Mesodermal cell (in vitro differentiated cells): Measurements from ENCODE around the gene EP400.
"Not testable (repeated sequence)": the region's sequence is repeated elsewhere in the genome, so short reads cannot be mapped to it uniquely, and the experiment has no call there.

Experiments
- H3K27ac ChIP-seq: 2 replicates; pipeline ENCODE4 v1.7.0; 2013; ENCODE audit warnings: mild to moderate bottlenecking, low read depth, low read length, moderate library complexity; ENCODE audit not compliant: severe bottlenecking
- H3K36me3 ChIP-seq: 2 replicates; pipeline ENCODE4 v1.7.1; 2013; ENCODE audit warnings: mild to moderate bottlenecking, low read length, moderate library complexity; ENCODE audit not compliant: control insufficient read depth, insufficient read depth
- H3K4me1 ChIP-seq: one replicate; pipeline ENCODE4 v1.7.1; 2013; ENCODE audit warnings: mild to moderate bottlenecking, low read length; ENCODE audit not compliant: insufficient read depth, control insufficient read depth, poor library complexity, severe bottlenecking
- H3K4me3 ChIP-seq: 2 replicates; pipeline ENCODE4 v1.7.0; 2013; ENCODE audit warnings: low read length, control low read depth, mild to moderate bottlenecking; ENCODE audit not compliant: insufficient read depth, poor library complexity, severe bottlenecking; ENCODE audit errors: extremely low read depth
- H3K9me3 ChIP-seq: 2 replicates; pipeline ENCODE4 v1.7.1; 2013; ENCODE audit warnings: mild to moderate bottlenecking, low read length, moderate library complexity; ENCODE audit not compliant: control insufficient read depth
- WGBS, 2 experiments: methylation state at CpG; one replicate each; pipeline ENCODE4 v1.1.5; 2013; ENCODE audit warnings: missing lambda C conversion rate in 2 of 2; ENCODE audit not compliant: insufficient coverage in 2 of 2; 5-methylcytosine and 5-hydroxymethylcytosine counted together

Gene EP400

DNA sequence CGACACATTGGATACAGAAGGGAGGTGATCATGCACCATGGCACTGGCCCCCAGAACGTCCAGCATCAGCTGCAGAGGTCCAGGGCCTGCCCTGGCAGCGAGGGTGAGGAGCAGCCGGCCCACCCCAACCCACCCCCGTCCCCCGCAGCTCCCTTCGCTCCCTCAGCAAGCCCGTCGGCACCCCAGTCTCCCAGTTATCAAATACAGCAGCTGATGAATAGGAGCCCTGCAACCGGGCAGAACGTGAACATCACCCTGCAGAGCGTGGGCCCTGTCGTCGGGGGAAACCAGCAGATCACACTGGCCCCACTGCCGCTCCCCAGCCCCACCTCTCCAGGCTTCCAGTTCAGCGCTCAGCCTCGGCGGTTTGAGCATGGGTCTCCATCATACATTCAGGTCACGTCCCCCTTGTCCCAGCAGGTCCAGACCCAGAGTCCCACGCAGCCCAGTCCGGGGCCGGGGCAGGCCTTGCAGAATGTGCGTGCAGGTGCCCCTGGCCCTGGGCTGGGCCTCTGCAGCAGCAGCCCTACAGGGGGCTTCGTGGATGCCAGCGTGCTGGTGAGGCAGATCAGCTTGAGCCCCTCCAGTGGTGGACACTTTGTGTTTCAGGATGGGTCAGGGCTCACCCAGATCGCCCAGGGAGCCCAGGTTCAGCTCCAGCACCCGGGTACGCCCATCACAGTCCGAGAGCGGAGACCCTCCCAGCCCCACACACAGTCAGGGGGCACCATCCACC is 11.0 kb downstream of the EP400 start:
- H3K27ac ChIP-seq = not testable (repeated sequence)

DNA sequence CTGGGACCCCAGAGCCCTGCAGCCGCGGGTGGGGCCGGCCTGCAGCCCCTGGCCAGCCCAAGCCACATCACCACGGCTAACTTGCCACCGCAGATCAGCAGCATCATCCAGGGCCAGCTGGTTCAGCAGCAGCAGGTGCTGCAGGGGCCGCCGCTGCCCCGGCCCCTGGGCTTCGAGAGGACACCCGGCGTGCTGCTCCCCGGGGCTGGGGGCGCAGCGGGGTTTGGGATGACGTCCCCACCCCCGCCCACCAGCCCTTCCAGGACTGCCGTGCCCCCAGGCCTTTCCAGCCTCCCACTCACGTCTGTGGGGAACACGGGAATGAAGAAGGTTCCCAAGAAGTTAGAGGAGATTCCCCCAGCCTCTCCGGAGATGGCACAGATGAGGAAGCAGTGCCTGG is 11.6 kb downstream of the EP400 start:
- WGBS, 2 experiments = no CpG with 5 or more reads among the region's 20 CpGs
- not testable (repeated sequence) for H3K9me3 ChIP-seq, H3K4me1 ChIP-seq, H3K27ac ChIP-seq, H3K4me3 ChIP-seq
- H3K36me3 ChIP-seq = peaks cover 31% of the 10 kb centered on the region

More for the DNA sequence above, 11.0 kb downstream of the EP400 start:
- not testable (repeated sequence) for H3K4me1 ChIP-seq, H3K4me3 ChIP-seq, H3K9me3 ChIP-seq
- 77 to 98% methylated on average over 4 to 5 of the region's 30 CpGs for WGBS, 2 experiments
- H3K36me3 ChIP-seq = peaks cover 31% of the 10 kb centered on the region

DNA sequence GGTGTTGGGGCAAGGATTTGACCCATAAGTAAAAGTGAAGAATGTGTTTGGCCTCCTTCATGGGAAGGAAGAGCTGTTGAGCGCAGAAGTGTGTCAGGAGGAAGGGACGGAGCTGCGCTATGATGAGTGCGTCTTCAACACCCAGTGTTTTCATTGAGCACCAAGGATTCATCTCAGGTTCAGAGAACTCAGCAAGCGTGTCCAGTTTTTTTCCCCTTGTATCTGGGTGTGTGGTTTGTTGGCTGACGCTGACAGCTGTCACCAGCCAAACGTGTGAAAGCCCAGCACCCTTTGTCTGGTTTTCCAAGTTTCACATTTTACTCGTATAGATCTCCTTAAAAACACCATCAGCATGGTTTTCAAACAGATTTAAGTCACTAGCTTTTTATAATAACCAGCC is 12.3 kb downstream of the EP400 start:
- peaks cover 31% of the 10 kb centered on the region for H3K36me3 ChIP-seq
- H3K4me1 ChIP-seq = no peaks in the 10 kb centered on the region
- no peak overlapping the region for H3K4me3 ChIP-seq
- H3K9me3 ChIP-seq = no peaks in the 10 kb centered on the region
- H3K27ac ChIP-seq = no peak overlapping the region
- whole genome bisulfite sequencing, 2 experiments = 92 to 100% methylated on average over 4 to 7 of the region's 8 CpGs

DNA sequence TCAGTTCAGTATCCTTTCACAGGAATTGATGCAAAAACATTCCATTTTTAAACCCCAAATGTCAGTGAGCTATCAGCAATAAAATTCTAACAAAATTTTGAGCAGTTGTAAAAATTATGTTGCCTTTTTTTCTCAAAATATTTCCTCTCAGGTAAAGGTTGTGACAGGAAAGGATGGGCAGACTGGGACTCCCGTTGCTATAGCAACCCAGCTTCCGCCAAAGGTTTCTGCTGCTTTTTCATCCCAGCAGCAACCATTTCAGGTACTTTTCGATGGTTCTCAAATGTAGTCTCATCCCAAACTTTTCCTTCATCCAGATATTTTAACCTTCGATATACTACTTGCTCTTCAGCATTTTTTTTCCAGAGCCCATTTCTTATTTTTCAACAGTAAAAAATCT is 13.6 kb downstream of the EP400 start:
- Histone ChIP-seq H3K27ac (no peak overlapping the region), H3K36me3 (peaks cover 31% of the 10 kb centered on the region), H3K4me3 (no peak overlapping the region), H3K9me3 (no peaks in the 10 kb centered on the region), H3K4me1 (no peaks in the 10 kb centered on the region)
- WGBS, 2 experiments = 89 to 91% methylated on average over 3 to 4 of the region's 4 CpGs

DNA sequence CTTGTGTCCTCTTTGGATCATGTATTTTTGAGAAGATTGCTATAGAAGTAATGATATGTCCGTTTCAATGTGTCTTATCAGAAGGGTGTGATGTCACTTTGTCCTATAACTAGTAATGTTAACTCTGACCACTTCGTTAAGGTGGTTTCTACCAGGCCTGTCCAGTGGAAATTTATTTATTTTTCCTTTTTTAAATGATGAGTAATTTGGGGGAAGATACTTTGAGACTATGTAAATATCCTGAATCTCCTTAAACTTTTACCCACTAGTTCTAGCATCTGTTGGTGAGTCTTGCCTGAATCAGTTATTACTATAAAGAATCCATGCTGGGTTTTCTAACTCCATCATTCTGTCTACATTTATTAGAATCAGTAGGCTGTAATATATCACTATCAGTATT is 15.3 kb downstream of the EP400 start:
- Histone ChIP-seq H3K4me1 (no peaks in the 10 kb centered on the region), H3K27ac (no peak overlapping the region), H3K4me3 (no peak overlapping the region), H3K36me3 (peaks cover 32% of the 10 kb centered on the region), H3K9me3 (no peaks in the 10 kb centered on the region)
- WGBS, 2 experiments = 100% methylated on average over 1 to 2 of the region's 2 CpGs

DNA sequence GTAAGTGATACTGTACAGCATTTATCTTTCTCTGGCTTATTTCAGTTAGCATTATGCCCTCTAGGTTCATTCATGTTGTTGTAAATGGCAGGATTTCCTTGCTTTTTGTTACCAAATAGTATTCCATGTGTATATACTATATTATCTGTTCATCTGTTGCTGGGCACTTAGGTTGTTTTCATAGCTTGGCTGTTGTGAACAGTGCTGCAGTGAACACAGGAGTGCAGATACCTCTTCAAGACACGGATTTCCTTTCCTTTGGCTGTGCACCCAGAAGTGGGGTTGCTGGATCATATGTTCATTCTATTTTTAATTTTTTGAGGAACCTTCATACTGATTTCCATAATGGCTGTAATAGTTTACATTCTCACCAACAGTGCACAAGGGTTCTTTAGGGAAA is 21.5 kb downstream of the EP400 start:
- Histone ChIP-seq H3K27ac (no peak overlapping the region), H3K36me3 (peaks cover 21% of the 10 kb centered on the region), H3K9me3 (no peaks in the 10 kb centered on the region), H3K4me1 (no peaks in the 10 kb centered on the region), H3K4me3 (no peak overlapping the region)
- WGBS, 2 experiments = 100% methylated on average over 1 of the region's 1 CpG; no CpG with 5 or more reads in 1 of the 2 experiments

DNA sequence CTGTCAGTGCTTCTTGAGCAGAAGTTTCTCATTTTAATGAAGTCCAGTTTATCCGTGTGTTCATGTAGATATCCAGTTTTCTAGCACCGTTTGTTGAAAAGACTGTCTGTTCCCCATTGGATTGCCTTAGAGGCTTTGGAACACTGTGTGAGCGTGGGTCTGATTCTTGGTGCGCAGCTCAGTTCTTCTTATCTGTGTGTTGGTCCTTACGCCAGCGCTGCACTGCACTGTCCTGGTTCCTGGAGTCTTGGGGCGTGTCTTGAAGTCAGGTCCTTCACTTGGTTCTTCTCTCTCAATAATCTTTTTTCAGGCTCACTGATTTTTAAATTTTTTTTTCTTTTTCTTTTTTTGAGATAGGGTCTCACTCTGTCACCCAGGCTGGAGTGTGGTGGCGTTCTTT is 25.5 kb downstream of the EP400 start:
- 97 to 98% methylated on average over 7 to 8 of the region's 8 CpGs for WGBS, 2 experiments
- Histone ChIP-seq H3K4me3 (no peak overlapping the region), H3K9me3 (no peaks in the 10 kb centered on the region), H3K36me3 (peaks cover 32% of the 10 kb centered on the region), H3K4me1 (no peaks in the 10 kb centered on the region), H3K27ac (no peak overlapping the region)

DNA sequence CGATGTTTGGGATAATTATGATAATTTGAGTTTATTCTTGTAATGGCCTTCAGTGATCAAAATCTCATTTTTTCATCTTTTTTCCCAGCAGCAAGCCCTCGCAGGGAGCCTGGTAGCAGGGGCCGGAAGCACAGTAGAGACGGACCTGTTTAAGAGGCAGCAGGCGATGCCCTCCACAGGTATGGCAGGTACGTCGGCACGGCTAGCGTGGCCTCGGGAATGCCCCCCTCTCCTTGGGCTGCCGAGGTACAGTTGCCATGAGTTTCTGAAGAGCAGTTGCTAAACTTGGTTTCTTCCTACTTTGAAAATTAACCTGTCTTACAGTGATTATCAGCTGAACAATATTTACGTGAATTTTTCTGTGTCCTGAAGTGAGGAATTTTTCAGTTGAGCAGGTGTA is 29.9 kb downstream of the EP400 start:
- 95 to 99% methylated on average over 9 of the region's 12 CpGs for WGBS, 2 experiments
- H3K4me3 ChIP-seq = no peak overlapping the region
- no peaks in the 10 kb centered on the region for H3K9me3 ChIP-seq
- H3K4me1 ChIP-seq = peaks cover 8% of the 10 kb centered on the region
- peaks cover 55% of the 10 kb centered on the region for H3K36me3 ChIP-seq
- H3K27ac ChIP-seq = no peak overlapping the region

DNA sequence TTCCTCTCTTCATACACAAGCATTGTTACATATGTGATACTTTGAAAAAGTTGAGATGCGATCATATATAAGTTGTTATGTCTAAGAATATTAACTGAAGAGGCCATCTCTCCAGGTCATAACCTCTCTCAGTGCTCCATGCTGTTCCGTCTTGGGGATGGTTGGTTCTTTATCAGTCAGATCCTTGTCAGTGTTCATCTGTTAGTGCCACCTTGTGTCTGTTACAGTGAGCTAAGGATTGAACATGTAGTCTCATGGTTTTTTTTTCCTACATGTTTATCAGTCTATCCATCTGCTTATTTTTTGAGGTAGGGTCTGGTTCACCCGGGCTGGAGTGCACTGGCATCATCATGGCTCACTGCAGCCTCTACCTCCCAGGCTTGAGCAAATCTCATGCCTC is 30.5 kb downstream of the EP400 start:
- Histone ChIP-seq H3K9me3 (no peaks in the 10 kb centered on the region), H3K4me3 (no peak overlapping the region), H3K4me1 (peaks cover 8% of the 10 kb centered on the region), H3K27ac (no peak overlapping the region), H3K36me3 (peaks cover 59% of the 10 kb centered on the region)
- WGBS, 2 experiments = 80 to 88% methylated on average over 1 of the region's 3 CpGs

DNA sequence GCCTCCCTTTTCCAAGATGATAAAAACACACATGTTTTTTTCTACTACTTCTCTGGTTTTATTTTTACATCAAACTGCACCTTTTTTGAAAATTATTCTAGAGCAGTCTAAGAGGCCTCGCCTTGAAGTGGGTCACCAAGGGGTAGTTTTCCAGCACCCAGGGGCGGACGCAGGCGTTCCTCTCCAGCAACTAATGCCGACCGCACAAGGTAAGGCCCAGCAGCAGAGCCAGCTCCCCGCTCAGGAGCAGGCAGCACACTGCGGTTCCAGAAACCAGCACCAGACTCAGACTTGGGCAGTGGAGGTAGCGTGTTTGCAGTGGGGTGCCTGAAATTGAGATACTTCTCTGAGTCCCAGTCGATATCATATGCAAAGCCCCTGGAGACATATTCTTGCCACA is 31.6 kb downstream of the EP400 start:
- Histone ChIP-seq H3K36me3 (peaks cover 70% of the 10 kb centered on the region), H3K4me1 (peaks cover 9% of the 10 kb centered on the region), H3K4me3 (no peak overlapping the region), H3K27ac (no peak overlapping the region), H3K9me3 (no peaks in the 10 kb centered on the region)
- 97 to 100% methylated on average over 9 to 10 of the region's 10 CpGs for WGBS, 2 experiments

DNA sequence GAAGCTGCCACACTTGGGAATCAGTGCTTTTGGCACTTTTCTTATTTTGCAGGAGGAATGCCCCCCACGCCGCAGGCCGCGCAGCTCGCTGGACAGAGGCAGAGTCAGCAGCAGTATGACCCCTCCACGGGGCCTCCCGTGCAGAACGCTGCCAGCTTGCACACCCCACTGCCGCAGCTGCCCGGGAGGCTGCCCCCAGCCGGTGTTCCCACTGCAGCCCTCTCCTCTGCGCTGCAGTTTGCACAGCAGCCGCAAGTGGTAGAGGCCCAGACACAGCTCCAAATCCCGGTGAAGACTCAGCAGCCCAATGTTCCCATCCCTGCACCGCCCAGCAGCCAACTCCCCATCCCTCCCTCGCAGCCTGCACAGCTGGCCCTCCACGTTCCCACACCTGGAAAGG is 32.3 kb downstream of the EP400 start:
- H3K4me3 ChIP-seq = no peak overlapping the region
- H3K4me1 ChIP-seq = peaks cover 16% of the 10 kb centered on the region
- H3K27ac ChIP-seq = no peak overlapping the region
- WGBS, 2 experiments = 96 to 100% methylated on average over 4 to 14 of the region's 17 CpGs
- H3K36me3 ChIP-seq = peaks cover 77% of the 10 kb centered on the region
- H3K9me3 ChIP-seq = no peaks in the 10 kb centered on the region
